ENCODE measurements around the gene REV3L. TPM values are rescaled to one million over a fixed set of nuclear protein-coding genes. Genes with fewer than 3 reads are reported as not detected.
"Not testable (repeated sequence)": the region's sequence is repeated elsewhere in the genome, so short reads cannot be mapped to it uniquely, and the experiment has no call there.

Gene REV3L
- total RNA-seq, 1 donor from 2014 or later: 38.0 TPM

GRCh38 chr6:111480988-111481822 lies 1.8 kb downstream of the REV3L start:
- Mint-ChIP-seq H3K4me3 (ENCODE audit: unreplicated experiment) (peak overlapping the region; percentile 99), H3K27ac (ENCODE audit: unreplicated experiment) (peak overlapping the region; percentile 96), H3K27me3 (ENCODE audit: low read depth) (no peaks in the 10 kb centered on the region), H3K4me1 (ENCODE audit: low read depth) (peaks cover 58% of the 10 kb centered on the region), H3K36me3 (ENCODE audit: low read depth) (no peaks in the 10 kb centered on the region), H3K9me3 (ENCODE audit: low read depth) (no peaks in the 10 kb centered on the region)
- TF ChIP-seq CTCF (IDR thresholded peaks at IDR 0.05): no peak
- no peak for DNase-seq (ENCODE audit: low spot score)

GRCh38 chr6:111478749-111479148 lies 4.3 kb downstream of the REV3L start:
- Mint-ChIP-seq H3K27ac (ENCODE audit: unreplicated experiment) (peak overlapping the region; percentile 84), H3K4me1 (ENCODE audit: low read depth) (peaks cover 54% of the 10 kb centered on the region), H3K4me3 (ENCODE audit: unreplicated experiment) (no peak overlapping the region), H3K36me3 (ENCODE audit: low read depth) (no peaks in the 10 kb centered on the region), H3K27me3 (ENCODE audit: low read depth) (no peaks in the 10 kb centered on the region), H3K9me3 (ENCODE audit: low read depth) (no peaks in the 10 kb centered on the region)
- no peak for DNase-seq (ENCODE audit: low spot score)
- TF ChIP-seq CTCF (IDR thresholded peaks at IDR 0.05): peak; percentile 80

- Mint-ChIP-seq H3K9me3 (ENCODE audit: low read depth) (no peaks in the 10 kb centered on the region), H3K36me3 (ENCODE audit: low read depth) (no peaks in the 10 kb centered on the region), H3K4me3 (ENCODE audit: unreplicated experiment) (no peak overlapping the region), H3K27ac (ENCODE audit: unreplicated experiment) (peak overlapping the region; percentile 70), H3K27me3 (ENCODE audit: low read depth) (no peaks in the 10 kb centered on the region), H3K4me1 (ENCODE audit: low read depth) (peaks cover 56% of the 10 kb centered on the region)
- no peak for DNase-seq (ENCODE audit: low spot score)
- TF ChIP-seq CTCF (IDR thresholded peaks at IDR 0.05): no peak
Observed at GRCh38 chr6:111478064-111478476, 4.9 kb downstream of the REV3L start.

- Mint-ChIP-seq H3K4me1 (ENCODE audit: low read depth) (peaks cover 60% of the 10 kb centered on the region), H3K4me3 (ENCODE audit: unreplicated experiment) (no peak overlapping the region), H3K27me3 (ENCODE audit: low read depth) (no peaks in the 10 kb centered on the region), H3K36me3 (ENCODE audit: low read depth) (no peaks in the 10 kb centered on the region), H3K27ac (ENCODE audit: unreplicated experiment) (peak overlapping the region; percentile 57), H3K9me3 (ENCODE audit: low read depth) (no peaks in the 10 kb centered on the region)
- DNase-seq (ENCODE audit: low spot score): no peak
- TF ChIP-seq CTCF (IDR thresholded peaks at IDR 0.05): no peak
Observed at GRCh38 chr6:111477481-111477938, 5.5 kb downstream of the REV3L start.

GRCh38 chr6:111476061-111476460 lies 7.0 kb downstream of the REV3L start:
- not testable (repeated sequence) for H3K36me3 Mint-ChIP-seq (ENCODE audit: low read depth); H3K27me3 Mint-ChIP-seq (ENCODE audit: low read depth); DNase-seq (ENCODE audit: low spot score); H3K9me3 Mint-ChIP-seq (ENCODE audit: low read depth); H3K4me3 Mint-ChIP-seq (ENCODE audit: unreplicated experiment); H3K27ac Mint-ChIP-seq (ENCODE audit: unreplicated experiment)
- peaks cover 61% of the 10 kb centered on the region for H3K4me1 Mint-ChIP-seq (ENCODE audit: low read depth)

- Mint-ChIP-seq H3K4me3 (ENCODE audit: unreplicated experiment) (no peak overlapping the region), H3K36me3 (ENCODE audit: low read depth) (no peaks in the 10 kb centered on the region), H3K9me3 (ENCODE audit: low read depth) (no peaks in the 10 kb centered on the region), H3K27ac (ENCODE audit: unreplicated experiment) (no peak overlapping the region), H3K4me1 (ENCODE audit: low read depth) (peaks cover 51% of the 10 kb centered on the region), H3K27me3 (ENCODE audit: low read depth) (no peaks in the 10 kb centered on the region)
- no peak for DNase-seq (ENCODE audit: low spot score)
- no peak for TF ChIP-seq CTCF (IDR thresholded peaks at IDR 0.05)
Observed at GRCh38 chr6:111474771-111475170, 8.2 kb downstream of the REV3L start.

Data from chondrocyte (in vitro differentiated cells).